Neuronal stem cell (in vitro differentiated cells): Measurements from ENCODE around the gene CAMK1D.

Source experiments
- DNase-seq: peaks from one replicate; pipeline ENCODE4 v3.0.0-alpha.2; 2013; ENCODE audit warnings: low spot score
- H2AFZ ChIP-seq: one replicate; pipeline ENCODE4 v1.6.1; 2013; ENCODE audit warnings: mild to moderate bottlenecking, low read length, inconsistent platforms
- H2AK5ac ChIP-seq: 2 replicates; pipeline ENCODE4 v1.6.1; 2013; ENCODE audit warnings: low read depth, mild to moderate bottlenecking, inconsistent platforms, low read length, moderate library complexity, mixed read lengths
- H2BK120ac ChIP-seq: 2 replicates; pipeline ENCODE4 v1.6.1; 2013; ENCODE audit warnings: low read depth, mild to moderate bottlenecking, inconsistent platforms, low read length, moderate library complexity, mixed read lengths
- H2BK12ac ChIP-seq: one replicate; pipeline ENCODE4 v1.6.1; 2013; ENCODE audit warnings: low read length, inconsistent platforms
- H2BK15ac ChIP-seq: 2 replicates; pipeline ENCODE4 v1.6.1; 2013; ENCODE audit warnings: mild to moderate bottlenecking, low read length, inconsistent platforms, mixed read lengths
- H2BK5ac ChIP-seq: one replicate; pipeline ENCODE4 v1.6.1; 2013; ENCODE audit warnings: inconsistent platforms, mild to moderate bottlenecking, low read length, moderate library complexity
- H3K14ac ChIP-seq: one replicate; pipeline ENCODE4 v1.6.1; 2013; ENCODE audit warnings: low read length, inconsistent platforms
- H3K18ac ChIP-seq: 2 replicates; pipeline ENCODE4 v1.6.1; 2013; ENCODE audit warnings: low read length, inconsistent platforms
- H3K23ac ChIP-seq: 2 replicates; pipeline ENCODE4 v1.6.1; 2013; ENCODE audit warnings: low read depth, mild to moderate bottlenecking, mixed read lengths, low read length, inconsistent platforms; ENCODE audit not compliant: poor library complexity
- H3K27ac ChIP-seq: replicated peaks from 3 replicates; pipeline ENCODE4 v1.5.1; 2013; ENCODE audit warnings: low read length, inconsistent platforms
- H3K27me3 ChIP-seq, 3 experiments: 2 replicates each; pipeline ENCODE4 v1.6.1; 2013; ENCODE audit warnings: low read length in 3 of 3, mild to moderate bottlenecking in 2 of 3, inconsistent platforms in 1 of 3, low read depth in 1 of 3, mixed read lengths in 1 of 3, moderate library complexity in 1 of 3; ENCODE audit not compliant: control insufficient read depth in 3 of 3, insufficient read depth in 3 of 3
- H3K36me3 ChIP-seq, 2 donors: replicated peaks in 1 of 2; 2 replicates each; pipeline ENCODE4 v1.6.1; 2013; ENCODE audit warnings: low read length in 2 of 2; ENCODE audit not compliant: control insufficient read depth in 2 of 2, insufficient read depth in 2 of 2
- H3K4ac ChIP-seq: 2 replicates; pipeline ENCODE4 v1.6.1; 2013; ENCODE audit warnings: inconsistent platforms, mild to moderate bottlenecking, low read length, moderate library complexity
- H3K4me1 ChIP-seq, 2 donors: 1 replicate in 1 of 2; 2 replicates in 1 of 2; pipeline ENCODE4 v1.6.1; 2013; ENCODE audit warnings: low read length in 2 of 2, low read depth in 1 of 2; ENCODE audit not compliant: control insufficient read depth in 2 of 2, insufficient read depth in 1 of 2
- H3K4me2 ChIP-seq: one replicate; pipeline ENCODE4 v1.6.1; 2013; ENCODE audit warnings: mild to moderate bottlenecking, low read length, inconsistent platforms; ENCODE audit not compliant: insufficient read depth, poor library complexity, severe bottlenecking
- H3K4me3 ChIP-seq, 2 donors: 2 replicates each; pipeline ENCODE4 v1.5.1; 2013; ENCODE audit warnings: low read length in 2 of 2, mild to moderate bottlenecking in 2 of 2, inconsistent platforms in 1 of 2, moderate library complexity in 1 of 2
- H3K79me1 ChIP-seq: one replicate; pipeline ENCODE4 v1.6.1; 2013; ENCODE audit warnings: low read depth, mild to moderate bottlenecking, inconsistent platforms, low read length, moderate library complexity
- H3K9ac ChIP-seq: one replicate; pipeline ENCODE4 v1.6.1; 2013; ENCODE audit warnings: mild to moderate bottlenecking, low read depth, low read length, inconsistent platforms; ENCODE audit not compliant: poor library complexity
- H3K9me3 ChIP-seq, 2 donors: replicated peaks in 1 of 2; 2 replicates each; pipeline versions ENCODE3 to v1.6.1; 2013; ENCODE audit warnings: low read length in 2 of 2, mild to moderate bottlenecking in 2 of 2, inconsistent platforms in 1 of 2, low read depth in 1 of 2, mixed read lengths in 1 of 2, moderate library complexity in 1 of 2; ENCODE audit not compliant: control insufficient read depth in 2 of 2, insufficient read depth in 1 of 2
- H4K8ac ChIP-seq: one replicate; pipeline ENCODE4 v1.6.1; 2013; ENCODE audit warnings: low read depth, mild to moderate bottlenecking, inconsistent platforms, low read length, moderate library complexity
- H4K91ac ChIP-seq: one replicate; pipeline ENCODE4 v1.6.1; 2013; ENCODE audit warnings: low read length, low read depth, mild to moderate bottlenecking, inconsistent platforms; ENCODE audit not compliant: poor library complexity
- WGBS, 2 donors: extraction: QIAGEN DNeasy Blood & Tissue Kit; methylation state at CpG; one replicate each; pipeline ENCODE4 v1.1.7; 2013; ENCODE audit warnings: missing lambda C conversion rate in 2 of 2, mixed read lengths in 1 of 2; ENCODE audit not compliant: insufficient read length in 2 of 2, insufficient replicate concordance in 1 of 2; ENCODE audit errors: extremely low coverage in 2 of 2; 5-methylcytosine and 5-hydroxymethylcytosine counted together

The CAMK1D gene

GRCh38 chr10:12369982-12370381, 20.6 kb downstream of the CAMK1D start:
- Histone ChIP-seq H3K79me1 (no peaks in the 10 kb centered on the region), H3K18ac (no peak overlapping the region), H3K23ac (peak overlapping the region; percentile 95), H2BK120ac (no peak overlapping the region), H4K91ac (no peak overlapping the region), H3K27ac (no peak overlapping the region), H3K9me3 (no peaks in the 10 kb centered on the region), H2BK12ac (no peak overlapping the region), H2AK5ac (no peak overlapping the region), H2BK15ac (no peak overlapping the region), H3K4ac (no peak overlapping the region), H3K4me2 (no peak overlapping the region), H2BK5ac (no peak overlapping the region), H3K4me3 (no peak overlapping the region), H3K14ac (no peak overlapping the region), H2AFZ (no peak overlapping the region), H3K36me3 (no peaks in the 10 kb centered on the region), H4K8ac (no peak overlapping the region), H3K9ac (no peak overlapping the region), H3K4me1 (no peaks in the 10 kb centered on the region), H3K27me3 (no peaks in the 10 kb centered on the region)
- no CpG with 5 or more reads among the region's 8 CpGs for WGBS, 2 donors
- no peak for DNase-seq

- Histone ChIP-seq H3K9me3 (no peaks in the 10 kb centered on the region), H3K23ac (no peak overlapping the region), H2BK12ac (no peak overlapping the region), H4K91ac (no peak overlapping the region), H3K27ac (no peak overlapping the region), H2BK5ac (no peak overlapping the region), H3K36me3 (no peaks in the 10 kb centered on the region), H2AK5ac (no peak overlapping the region), H2BK15ac (no peak overlapping the region), H3K4me2 (no peak overlapping the region), H3K4me1 (no peaks in the 10 kb centered on the region), H3K9ac (no peak overlapping the region), H3K14ac (no peak overlapping the region), H3K27me3 (no peaks in the 10 kb centered on the region), H2BK120ac (no peak overlapping the region), H3K79me1 (no peaks in the 10 kb centered on the region), H3K18ac (no peak overlapping the region), H3K4me3 (no peak overlapping the region), H2AFZ (no peak overlapping the region), H4K8ac (no peak overlapping the region), H3K4ac (no peak overlapping the region)
- DNase-seq: no peak
- WGBS, 2 donors: no CpG with 5 or more reads among the region's 10 CpGs
These were observed 23.5 kb downstream of the CAMK1D start for GRCh38 chr10:12372846-12373245.

- no peak overlapping the region for H3K27ac ChIP-seq
- no peak overlapping the region for H3K23ac ChIP-seq
- H2BK15ac ChIP-seq: no peak overlapping the region
These were observed 25.7 kb downstream of the CAMK1D start for GRCh38 chr10:12375076-12375504.

GRCh38 chr10:12376211-12376610, 26.9 kb downstream of the CAMK1D start:
- WGBS, 2 donors: no CpG with 5 or more reads among the region's 12 CpGs
- no peak overlapping the region for H2BK15ac ChIP-seq
- H3K18ac ChIP-seq: no peak overlapping the region

More at GRCh38 chr10:12375076-12375504, 25.7 kb downstream of the CAMK1D start:
- no peak overlapping the region for H3K18ac ChIP-seq
- H3K14ac ChIP-seq: no peak overlapping the region
- H4K8ac ChIP-seq: no peak overlapping the region
- H2AK5ac ChIP-seq: no peak overlapping the region
- H3K36me3 ChIP-seq: no peaks in the 10 kb centered on the region
- no peak overlapping the region for H2BK12ac ChIP-seq
- no peaks in the 10 kb centered on the region for H3K9me3 ChIP-seq
- no peak overlapping the region for H3K4ac ChIP-seq
- no peak overlapping the region for H3K4me2 ChIP-seq
- no peaks in the 10 kb centered on the region for H3K4me1 ChIP-seq
- no CpG with 5 or more reads among the region's 11 CpGs for WGBS, 2 donors
- H4K91ac ChIP-seq: no peak overlapping the region
- no peak overlapping the region for H3K9ac ChIP-seq
- H2BK120ac ChIP-seq: no peak overlapping the region
- H2AFZ ChIP-seq: no peak overlapping the region
- H3K79me1 ChIP-seq: no peaks in the 10 kb centered on the region
- no peak overlapping the region for H3K4me3 ChIP-seq
- H2BK5ac ChIP-seq: no peak overlapping the region
- no peak for DNase-seq
- H3K27me3 ChIP-seq: no peaks in the 10 kb centered on the region

More at GRCh38 chr10:12376211-12376610, 26.9 kb downstream of the CAMK1D start:
- Histone ChIP-seq H4K91ac (no peak overlapping the region), H3K9me3 (no peaks in the 10 kb centered on the region), H3K14ac (no peak overlapping the region), H3K27ac (no peak overlapping the region), H3K79me1 (no peaks in the 10 kb centered on the region), H2BK5ac (peak overlapping the region; percentile 66), H2AFZ (no peak overlapping the region), H2AK5ac (no peak overlapping the region), H4K8ac (no peak overlapping the region), H3K23ac (no peak overlapping the region), H3K27me3 (no peaks in the 10 kb centered on the region), H3K4ac (no peak overlapping the region), H2BK120ac (no peak overlapping the region), H2BK12ac (no peak overlapping the region), H3K4me3 (no peak overlapping the region), H3K4me1 (no peaks in the 10 kb centered on the region), H3K36me3 (no peaks in the 10 kb centered on the region), H3K4me2 (no peak overlapping the region), H3K9ac (no peak overlapping the region)
- no peak for DNase-seq
